HG03025 (cell line): ENCODE results near the gene SAMD15.
A peak's percentile ranks its signal among the peaks of the same experiment; 100 is the strongest.
"Not testable (repeated sequence)": the region's sequence is repeated elsewhere in the genome, so short reads cannot be mapped to it uniquely, and the experiment has no call there.

Experiments
- ATAC-seq: cut with Tn5 transposase; IDR thresholded peaks from one replicate; pipeline ENCODE4 v1.9.1; 2021; ENCODE audit warnings: mild to moderate bottlenecking, moderate library complexity; ENCODE audit not compliant: unreplicated experiment, low FRiP score

The SAMD15 gene

GRCh38 chr14:77376771-77377501 lies at the start of gene SAMD15, which contains the start of gene TMED8:
TSS of gene SAMD15 (plus strand) at chr14:77377379. CDS start at chr14:77377419, 40 bp downstream.
TSS of gene TMED8 (minus strand) at chr14:77377094. CDS start at chr14:77377053, 41 bp downstream.
- peak; percentile 83 for ATAC-seq

GRCh38 chr14:77329872-77330271 lies 47.3 kb upstream of the SAMD15 start:
- no peak for ATAC-seq

- no peak for ATAC-seq
Measured at GRCh38 chr14:77335576-77335975, 41.6 kb upstream of the SAMD15 start.

GRCh38 chr14:77337255-77337654 lies 39.9 kb upstream of the SAMD15 start:
- not testable (repeated sequence) for ATAC-seq

GRCh38 chr14:77337880-77338279 lies 39.3 kb upstream of the SAMD15 start:
- ATAC-seq, result no peak

- ATAC-seq, result no peak
Measured at GRCh38 chr14:77338302-77338701, 38.9 kb upstream of the SAMD15 start.

- ATAC-seq, result no peak
Measured at GRCh38 chr14:77339407-77339806, 37.8 kb upstream of the SAMD15 start.

GRCh38 chr14:77340389-77340788 lies 36.8 kb upstream of the SAMD15 start:
- no peak for ATAC-seq

- ATAC-seq, result no peak
Measured at GRCh38 chr14:77342726-77343397, 34.3 kb upstream of the SAMD15 start.

GRCh38 chr14:77343662-77344061 lies 33.5 kb upstream of the SAMD15 start:
- no peak for ATAC-seq

GRCh38 chr14:77344377-77344996 lies 32.7 kb upstream of the SAMD15 start:
- no peak for ATAC-seq

GRCh38 chr14:77346495-77346894 lies 30.7 kb upstream of the SAMD15 start:
- no peak for ATAC-seq

- ATAC-seq, result no peak
Measured at GRCh38 chr14:77347751-77348150, 29.4 kb upstream of the SAMD15 start.

GRCh38 chr14:77353469-77354141 lies 23.6 kb upstream of the SAMD15 start:
- ATAC-seq, result no peak

GRCh38 chr14:77355811-77356210 lies 21.4 kb upstream of the SAMD15 start:
- ATAC-seq, result no peak

- ATAC-seq, result no peak
Measured at GRCh38 chr14:77356899-77357298, 20.3 kb upstream of the SAMD15 start.

GRCh38 chr14:77359626-77360025 lies 17.6 kb upstream of the SAMD15 start:
- no peak for ATAC-seq

GRCh38 chr14:77364146-77364545 lies 13.0 kb upstream of the SAMD15 start:
- ATAC-seq, result no peak

GRCh38 chr14:77369285-77369684 lies 7.9 kb upstream of the SAMD15 start:
- ATAC-seq, result no peak

- no peak for ATAC-seq
Measured at GRCh38 chr14:77372304-77372841, 4.8 kb upstream of the SAMD15 start.
